Measurements from ENCODE around the gene EFHC2. TPM values are rescaled to one million over a fixed set of nuclear protein-coding genes. Genes with fewer than 3 reads are reported as not detected.

The EFHC2 gene
- 1 to 10 TPM; 1.3 to 2.2 TPM for total RNA-seq
- polyA plus RNA-seq (2013, experiment 1 of 2): 0.50 TPM
- 0.50 TPM for polyA plus RNA-seq (2013, experiment 2 of 2)
- long read RNA-seq, experiment 1, partial matches to known transcripts: 0 of 2 reads
- long read RNA-seq, experiment 1, other reads (novel, unspliced or antisense): 1 of 2 reads
- long read RNA-seq, experiment 2, partial matches to known transcripts: 0 of 6 reads
- long read RNA-seq, experiment 2, other reads (novel, unspliced or antisense): 2 of 6 reads
- long read RNA-seq, experiment 3, partial matches to known transcripts: 0 of 4 reads
- long read RNA-seq, experiment 3, other reads (novel, unspliced or antisense): 1 of 4 reads
- long read RNA-seq, experiment 4, partial matches to known transcripts: 1 of 1 reads
- long read RNA-seq, experiment 4, other reads (novel, unspliced or antisense): 0 of 1 reads

- TF ChIP-seq CTCF (conservative IDR thresholded peaks at IDR 0.05): no peak
- no peak within 1 kb of the TSS for H3K27ac Mint-ChIP-seq
- H3K36me3 ChIP-seq (ENCODE audit: control insufficient read depth, insufficient read depth, low read length): no peaks in the 10 kb centered on the region
- no peaks in the 10 kb centered on the region for H3K27me3 Mint-ChIP-seq (ENCODE audit: insufficient read depth)
- H3K36me3 Mint-ChIP-seq (ENCODE audit: low read depth): no peaks in the 10 kb centered on the region
- H3K9me3 ChIP-seq (ENCODE audit: control insufficient read depth, low read length): no peaks in the 10 kb centered on the region
- peak within 1 kb of the TSS; percentile 52 for H3K4me3 Mint-ChIP-seq
- H3K9ac ChIP-seq (ENCODE audit: extremely low read depth, low read length, poor library complexity, severe bottlenecking): no peak within 1 kb of the TSS
- peaks cover 47% of the 10 kb centered on the region for H3K9me3 Mint-ChIP-seq
- WGBS, 2 experiments (ENCODE audit: insufficient coverage in 1 of 2, insufficient read length in 1 of 2): 38 to 96% methylated on average over 4 to 31 of the region's 39 CpGs
- H3K27ac ChIP-seq (ENCODE audit: low read depth, low read length): no peak within 1 kb of the TSS
- H3K4me1 ChIP-seq (ENCODE audit: control insufficient read depth, insufficient read depth, low read length): no peaks in the 10 kb centered on the region
- no peak within 1 kb of the TSS for H3K4me3 ChIP-seq (ENCODE audit: low read length)
- no peaks in the 10 kb centered on the region for H3K27me3 ChIP-seq (ENCODE audit: control insufficient read depth, insufficient read depth, low read length, poor library complexity, severe bottlenecking)
- H3K4me1 Mint-ChIP-seq: no peaks in the 10 kb centered on the region
- peak; percentile 62 for DNase-seq
Measured at GRCh38 chrX:44343412-44344141, at the start of gene EFHC2. Gene EFHC2 (minus strand): TSS chrX:44343672. CDS start chrX:44343588, 84 bp downstream.

GRCh38 chrX:44392767-44393166, 49.3 kb upstream of the EFHC2 start:
- no peak for TF ChIP-seq CTCF (conservative IDR thresholded peaks at IDR 0.05)
- Histone ChIP-seq H3K9ac (ENCODE audit: extremely low read depth, low read length, poor library complexity, severe bottlenecking) (no peak overlapping the region), H3K9me3 (ENCODE audit: control insufficient read depth, low read length) (no peaks in the 10 kb centered on the region), H3K4me1 (ENCODE audit: control insufficient read depth, insufficient read depth, low read length) (no peaks in the 10 kb centered on the region), H3K27ac (ENCODE audit: low read depth, low read length) (no peak overlapping the region), H3K36me3 (ENCODE audit: control insufficient read depth, insufficient read depth, low read length) (no peaks in the 10 kb centered on the region), H3K4me3 (ENCODE audit: low read length) (no peak overlapping the region), H3K27me3 (ENCODE audit: control insufficient read depth, insufficient read depth, low read length, poor library complexity, severe bottlenecking) (no peaks in the 10 kb centered on the region)
- Mint-ChIP-seq H3K9me3 (peaks cover 45% of the 10 kb centered on the region), H3K27ac (no peak overlapping the region), H3K27me3 (ENCODE audit: insufficient read depth) (no peaks in the 10 kb centered on the region), H3K4me3 (no peak overlapping the region), H3K4me1 (no peaks in the 10 kb centered on the region), H3K36me3 (ENCODE audit: low read depth) (no peaks in the 10 kb centered on the region)
- WGBS, 2 experiments (ENCODE audit: insufficient coverage in 1 of 2, insufficient read length in 1 of 2): 75 to 100% methylated on average over 1 of the region's 1 CpG
- no peak for DNase-seq

- Histone ChIP-seq H3K4me1 (ENCODE audit: control insufficient read depth, insufficient read depth, low read length) (no peaks in the 10 kb centered on the region), H3K27ac (ENCODE audit: low read depth, low read length) (no peak overlapping the region), H3K36me3 (ENCODE audit: control insufficient read depth, insufficient read depth, low read length) (no peaks in the 10 kb centered on the region), H3K9me3 (ENCODE audit: control insufficient read depth, low read length) (no peaks in the 10 kb centered on the region), H3K9ac (ENCODE audit: extremely low read depth, low read length, poor library complexity, severe bottlenecking) (no peak overlapping the region), H3K4me3 (ENCODE audit: low read length) (no peak overlapping the region), H3K27me3 (ENCODE audit: control insufficient read depth, insufficient read depth, low read length, poor library complexity, severe bottlenecking) (no peaks in the 10 kb centered on the region)
- peaks cover 60% of the 10 kb centered on the region for H3K9me3 Mint-ChIP-seq
- H3K27ac Mint-ChIP-seq: no peak overlapping the region
- H3K36me3 Mint-ChIP-seq (ENCODE audit: low read depth): no peaks in the 10 kb centered on the region
- H3K4me1 Mint-ChIP-seq: no peaks in the 10 kb centered on the region
- H3K27me3 Mint-ChIP-seq (ENCODE audit: insufficient read depth): no peaks in the 10 kb centered on the region
- TF ChIP-seq CTCF (conservative IDR thresholded peaks at IDR 0.05): no peak
- WGBS, 2 experiments (ENCODE audit: insufficient coverage in 1 of 2, insufficient read length in 1 of 2): 93% methylated on average over 4 of the region's 4 CpGs; no CpG with 5 or more reads in 1 of the 2 experiments
- H3K4me3 Mint-ChIP-seq: no peak overlapping the region
- no peak for DNase-seq
Measured at GRCh38 chrX:44384688-44385338, 41.3 kb upstream of the EFHC2 start.

Data from endodermal cell (in vitro differentiated cells).